ENCODE results near the gene C2CD2.

C2CD2 gene

GRCh38 chr21:41890355-41890754, 63.5 kb downstream of the C2CD2 start:
- TF ChIP-seq, protein P1, sequence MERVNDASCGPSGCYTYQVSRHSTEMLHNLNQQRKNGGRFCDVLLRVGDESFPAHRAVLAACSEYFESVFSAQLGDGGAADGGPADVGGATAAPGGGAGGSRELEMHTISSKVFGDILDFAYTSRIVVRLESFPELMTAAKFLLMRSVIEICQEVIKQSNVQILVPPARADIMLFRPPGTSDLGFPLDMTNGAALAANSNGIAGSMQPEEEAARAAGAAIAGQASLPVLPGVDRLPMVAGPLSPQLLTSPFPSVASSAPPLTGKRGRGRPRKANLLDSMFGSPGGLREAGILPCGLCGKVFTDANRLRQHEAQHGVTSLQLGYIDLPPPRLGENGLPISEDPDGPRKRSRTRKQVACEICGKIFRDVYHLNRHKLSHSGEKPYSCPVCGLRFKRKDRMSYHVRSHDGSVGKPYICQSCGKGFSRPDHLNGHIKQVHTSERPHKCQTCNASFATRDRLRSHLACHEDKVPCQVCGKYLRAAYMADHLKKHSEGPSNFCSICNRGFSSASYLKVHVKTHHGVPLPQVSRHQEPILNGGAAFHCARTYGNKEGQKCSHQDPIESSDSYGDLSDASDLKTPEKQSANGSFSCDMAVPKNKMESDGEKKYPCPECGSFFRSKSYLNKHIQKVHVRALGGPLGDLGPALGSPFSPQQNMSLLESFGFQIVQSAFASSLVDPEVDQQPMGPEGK (CRISPR knock-in tag; IDR thresholded peaks at IDR 0.05; ENCODE audit: borderline replicate concordance), result no peak
- no peak for TF ChIP-seq ZFP3 (CRISPR knock-in tag; IDR thresholded peaks at IDR 0.05)
- TF ChIP-seq ARNTL (CRISPR knock-in tag; IDR thresholded peaks at IDR 0.05; ENCODE audit: borderline replicate concordance, low read depth), result no peak
- no peak for TF ChIP-seq CREB5 (CRISPR knock-in tag; IDR thresholded peaks at IDR 0.05; ENCODE audit: low read depth)
- no peak for TF ChIP-seq OSR1 (CRISPR knock-in tag; IDR thresholded peaks at IDR 0.05)
- ATAC-seq, result no peak

DNA sequence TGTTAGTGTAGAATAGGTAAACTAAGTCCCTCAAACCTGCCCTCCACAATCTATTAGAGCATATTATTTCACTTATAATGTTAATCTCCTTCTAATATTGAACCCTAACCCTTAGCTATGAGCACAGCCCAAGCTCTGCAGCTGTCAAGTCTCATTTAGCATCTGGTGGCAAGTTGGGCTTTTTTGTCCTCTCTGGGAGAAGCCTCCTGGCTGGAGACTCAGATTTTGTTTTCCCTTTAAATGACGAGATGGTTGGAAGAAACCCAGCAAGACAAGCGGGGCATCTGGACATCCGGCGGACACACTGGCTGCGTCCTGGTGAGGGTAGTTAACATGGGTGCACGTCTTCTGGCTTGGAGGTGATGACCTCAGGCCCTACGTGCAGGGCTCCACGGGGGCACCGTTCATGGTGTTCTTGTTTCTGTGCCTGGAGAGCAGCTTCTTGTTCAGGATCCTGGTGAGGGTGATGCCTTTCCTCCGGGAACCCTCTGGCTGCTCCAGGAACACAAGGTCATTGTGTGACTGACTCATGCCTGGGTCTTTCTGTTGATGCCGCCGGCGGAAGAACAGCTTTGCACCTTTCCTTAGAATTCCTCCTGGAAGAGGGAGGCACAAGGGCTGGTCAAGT, 65.0 kb downstream of the C2CD2 start:
- ATAC-seq, result no peak
- TF ChIP-seq PPARA (CRISPR knock-in tag; IDR thresholded peaks at IDR 0.05; ENCODE audit: borderline replicate concordance) (no peak), ARNTL (CRISPR knock-in tag; IDR thresholded peaks at IDR 0.05; ENCODE audit: borderline replicate concordance, low read depth) (no peak), ZFP30 (CRISPR knock-in tag; IDR thresholded peaks at IDR 0.05) (no peak), CSRNP3 (CRISPR knock-in tag; IDR thresholded peaks at IDR 0.05) (no peak), ZNF8 (CRISPR knock-in tag; IDR thresholded peaks at IDR 0.05) (no peak)

DNA sequence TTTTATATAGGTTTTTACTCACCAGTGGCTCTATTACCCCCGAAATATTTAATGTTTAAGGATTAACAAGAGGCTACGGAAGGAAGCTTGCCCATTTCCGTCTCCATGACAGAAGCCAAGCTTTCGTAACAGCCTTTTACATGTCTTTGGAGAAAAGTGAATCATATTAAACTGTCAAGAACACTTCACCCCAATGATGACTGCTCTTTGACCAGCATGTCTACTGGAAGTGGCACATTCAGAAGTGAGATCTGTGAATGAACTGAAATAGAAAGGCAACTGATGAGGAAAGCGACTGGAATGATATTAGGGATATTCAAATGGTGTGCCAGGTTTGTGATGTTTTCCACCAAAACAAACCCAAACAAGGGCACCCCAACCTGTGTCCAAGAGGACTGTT, 66.2 kb downstream of the C2CD2 start:
- no peak for TF ChIP-seq CREB5 (CRISPR knock-in tag; IDR thresholded peaks at IDR 0.05; ENCODE audit: low read depth)
- no peak for TF ChIP-seq PPARA (CRISPR knock-in tag; IDR thresholded peaks at IDR 0.05; ENCODE audit: borderline replicate concordance)
- no peak for TF ChIP-seq RARB (CRISPR knock-in tag; IDR thresholded peaks at IDR 0.05)
- no peak for TF ChIP-seq CSDC2 (CRISPR knock-in tag; IDR thresholded peaks at IDR 0.05)
- TF ChIP-seq ZFP3 (CRISPR knock-in tag; IDR thresholded peaks at IDR 0.05), result no peak
- no peak for TF ChIP-seq POU6F1 (CRISPR knock-in tag; IDR thresholded peaks at IDR 0.05; ENCODE audit: borderline replicate concordance, low read depth)
- TF ChIP-seq, protein P1 (CRISPR knock-in tag; IDR thresholded peaks at IDR 0.05; ENCODE audit: borderline replicate concordance), result no peak
- no peak for TF ChIP-seq ARNTL (CRISPR knock-in tag; IDR thresholded peaks at IDR 0.05; ENCODE audit: borderline replicate concordance, low read depth)
- no peak for TF ChIP-seq ESRRG (CRISPR knock-in tag; IDR thresholded peaks at IDR 0.05)
- no peak for TF ChIP-seq ISL1 (CRISPR knock-in tag; IDR thresholded peaks at IDR 0.05)
- ATAC-seq, result no peak

DNA sequence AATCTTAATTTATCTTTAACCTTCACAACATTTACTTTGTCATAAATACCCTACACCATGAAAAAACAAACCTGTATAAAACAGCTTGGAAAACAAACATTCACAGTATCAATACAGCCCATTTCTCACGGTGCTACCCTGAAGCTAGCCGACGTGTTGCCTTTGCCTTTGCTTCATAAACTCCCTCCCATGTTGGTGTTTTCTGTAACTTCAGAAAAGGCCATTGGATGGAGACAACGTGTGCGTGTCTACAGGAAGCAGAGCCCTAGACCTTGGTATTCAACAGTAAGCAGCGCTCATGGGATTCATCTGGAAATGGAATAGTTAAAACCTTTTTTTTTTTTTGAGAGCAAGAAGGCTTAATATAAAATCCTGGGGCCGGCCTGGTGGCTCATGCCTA, 67.5 kb downstream of the C2CD2 start:
- no peak for ATAC-seq
- TF ChIP-seq ZNF8 (CRISPR knock-in tag; IDR thresholded peaks at IDR 0.05), result no peak

Data from SK-N-SH treated with all-trans-retinoic acid at 6 μM for 48 hours (cell line).